Stimulated activated CD4-positive, alpha-beta T cell treated with anti-CD3 and anti-CD28 coated beads, Interleukin-2, amount 100 ng/mL, for 48 hours (primary cell): ENCODE measurements around the gene STK17A.
"Not testable (repeated sequence)": the region's sequence is repeated elsewhere in the genome, so short reads cannot be mapped to it uniquely, and the experiment has no call there.

Experiments used
- DNase-seq, 2 donors: peaks; one replicate each; pipeline ENCODE4 v3.0.0-alpha.2; 2020

STK17A gene

DNA sequence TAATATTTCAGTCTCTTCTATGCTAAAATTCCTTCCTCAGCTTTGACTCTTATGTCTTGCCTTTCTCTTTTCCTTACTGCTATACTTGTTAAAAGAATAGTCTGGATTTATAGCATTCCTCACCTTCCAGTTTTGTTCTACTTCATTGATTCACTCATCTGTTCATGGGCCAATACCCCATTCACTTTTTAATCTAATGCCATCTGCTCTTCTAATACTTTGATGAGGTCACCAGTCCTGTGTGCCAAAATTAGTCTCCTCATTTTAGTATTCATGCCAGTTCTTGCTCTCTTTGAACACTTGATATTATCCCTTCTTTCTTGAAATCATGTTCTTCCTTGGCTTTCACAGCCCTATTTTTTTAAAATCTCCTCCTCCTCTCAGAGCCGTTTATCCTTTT is 19.3 kb downstream of the STK17A start:
- DNase-seq = no peak

GRCh38 chr7:43604251-43604650 is 21.3 kb downstream of the STK17A start:
- DNase-seq = no peak

DNA sequence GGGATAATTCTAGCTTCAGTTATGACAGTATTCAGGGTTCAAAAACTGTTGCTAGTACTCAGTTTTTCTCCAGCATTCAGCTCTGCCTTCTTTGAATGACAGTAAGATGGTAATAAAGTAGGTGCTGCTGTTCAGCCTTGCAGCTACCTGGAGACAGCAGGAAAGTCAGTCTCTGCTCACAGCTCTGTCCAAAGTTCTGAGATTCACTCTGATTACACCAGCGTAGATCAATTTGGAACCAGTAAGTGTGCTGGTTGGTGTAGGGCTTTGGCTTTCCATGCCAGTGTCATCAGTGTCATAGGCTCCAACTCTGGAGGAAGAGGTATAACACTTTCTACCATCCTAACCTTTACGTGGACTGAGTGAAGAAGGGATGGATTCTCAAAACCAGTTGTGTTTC is 26.2 kb downstream of the STK17A start:
- DNase-seq = no peak

- no peak for DNase-seq
Measured at GRCh38 chr7:43612128-43612527, 29.2 kb downstream of the STK17A start.

DNA sequence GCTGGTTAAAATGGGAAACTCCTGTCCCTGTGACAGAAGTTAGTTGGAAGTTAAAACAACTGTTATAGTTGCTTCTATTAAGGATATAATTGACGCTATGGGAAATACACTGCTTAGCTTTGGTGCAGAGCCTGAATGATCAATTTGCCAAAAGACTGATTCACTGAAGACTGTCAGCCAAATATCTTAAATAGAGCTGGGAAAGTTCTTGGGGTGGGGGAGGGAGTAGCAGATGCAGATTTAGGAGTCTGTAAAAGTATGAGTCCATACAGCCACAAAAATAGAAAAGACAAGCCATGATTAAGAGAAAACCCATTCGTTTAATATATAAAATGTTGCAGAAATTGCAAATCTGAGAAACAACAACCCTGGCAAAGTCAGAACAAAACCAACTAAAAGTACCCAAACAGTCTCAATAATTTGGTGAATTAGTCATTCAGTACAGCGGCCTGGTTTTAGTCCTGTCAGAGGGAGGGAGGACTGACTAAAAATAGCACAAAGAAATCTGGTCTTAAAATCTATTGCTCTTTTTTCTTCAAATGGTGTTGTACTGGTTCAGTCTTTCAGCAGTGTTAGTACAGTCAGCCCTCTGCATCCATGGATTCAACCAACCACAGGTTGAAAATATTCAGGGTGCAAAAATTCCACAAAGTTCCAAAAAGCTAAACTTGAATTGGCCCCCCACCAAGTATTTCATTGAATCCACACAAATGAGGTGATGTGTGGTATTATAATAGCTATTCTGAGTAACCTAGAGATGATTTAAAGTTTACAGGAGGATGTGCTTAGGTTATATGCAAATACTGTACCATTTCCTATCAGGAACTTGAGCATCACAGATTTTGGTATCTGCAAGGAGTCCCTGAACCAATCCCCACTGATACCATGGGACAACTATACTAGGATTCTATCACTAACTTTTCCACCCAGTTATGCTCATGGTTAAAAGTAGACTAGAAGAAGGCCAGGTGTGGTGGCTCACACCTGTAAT is 30.0 kb downstream of the STK17A start:
- no peak for DNase-seq

- no peak for DNase-seq
Measured at GRCh38 chr7:43615558-43616145, 32.7 kb downstream of the STK17A start.

DNA sequence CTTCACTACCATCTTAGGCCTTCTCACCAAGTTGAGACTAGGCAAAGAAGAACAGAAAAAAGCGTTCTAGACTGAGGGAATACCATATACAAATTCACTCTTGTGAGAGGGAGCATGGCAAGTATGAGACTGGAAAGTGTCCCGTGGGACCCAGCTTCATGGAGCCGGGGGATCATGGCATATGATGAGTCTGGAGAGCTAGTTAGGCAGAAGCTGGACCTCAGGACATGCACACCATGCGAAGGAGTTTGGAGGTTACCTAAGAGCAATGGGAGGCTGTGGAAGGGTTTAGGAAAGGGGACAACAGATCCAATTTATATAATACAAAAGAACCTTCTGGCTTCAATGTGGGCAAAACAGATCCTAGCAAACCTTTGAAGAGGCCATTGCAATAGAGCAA is 34.1 kb downstream of the STK17A start:
- no peak for DNase-seq

- DNase-seq = no peak
Measured at GRCh38 chr7:43618073-43618472, 35.2 kb downstream of the STK17A start.

GRCh38 chr7:43619213-43620012 is 36.5 kb downstream of the STK17A start:
- DNase-seq = no peak

GRCh38 chr7:43621729-43622448 is 39.0 kb downstream of the STK17A start:
- DNase-seq = no peak

DNA sequence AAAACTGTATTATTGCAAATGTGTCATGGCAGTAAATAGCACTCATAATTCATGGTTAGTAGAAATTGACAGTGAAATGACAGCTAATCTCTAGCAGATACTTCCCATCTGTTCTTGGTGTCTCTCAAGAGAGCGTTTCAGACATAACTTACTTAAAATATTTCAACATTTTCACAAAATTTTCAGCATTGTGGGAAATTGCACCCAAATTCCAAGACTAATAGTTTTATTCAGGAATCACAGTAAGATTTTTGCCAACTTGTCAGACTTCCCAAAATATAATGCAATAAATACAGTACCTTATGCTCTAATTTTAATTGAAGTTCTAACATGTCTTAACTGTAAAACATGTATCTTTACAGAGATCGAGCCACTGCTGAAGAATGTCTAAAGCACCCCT is 41.2 kb downstream of the STK17A start:
- no peak for DNase-seq

DNA sequence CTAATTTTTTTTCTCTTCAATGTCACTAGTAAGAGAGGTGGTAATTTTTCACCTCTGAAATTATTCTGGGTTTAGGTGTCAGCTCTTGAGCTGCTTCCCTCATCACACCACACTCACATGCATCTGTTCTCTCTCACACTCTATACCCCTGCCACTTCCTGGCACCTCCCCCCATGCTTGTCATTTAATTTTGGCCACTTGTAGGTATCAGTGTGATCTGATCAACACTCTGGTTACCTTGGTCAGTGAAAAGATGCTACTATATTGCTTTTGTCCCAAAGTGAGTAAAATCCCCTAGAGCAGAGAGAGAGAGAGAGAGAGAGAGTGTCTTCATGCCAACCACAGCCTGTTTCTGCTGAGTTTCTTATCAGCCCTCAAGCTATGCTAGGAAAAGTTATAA is 42.5 kb downstream of the STK17A start:
- DNase-seq = no peak

GRCh38 chr7:43625980-43626379 is 43.1 kb downstream of the STK17A start:
- DNase-seq = no peak

DNA sequence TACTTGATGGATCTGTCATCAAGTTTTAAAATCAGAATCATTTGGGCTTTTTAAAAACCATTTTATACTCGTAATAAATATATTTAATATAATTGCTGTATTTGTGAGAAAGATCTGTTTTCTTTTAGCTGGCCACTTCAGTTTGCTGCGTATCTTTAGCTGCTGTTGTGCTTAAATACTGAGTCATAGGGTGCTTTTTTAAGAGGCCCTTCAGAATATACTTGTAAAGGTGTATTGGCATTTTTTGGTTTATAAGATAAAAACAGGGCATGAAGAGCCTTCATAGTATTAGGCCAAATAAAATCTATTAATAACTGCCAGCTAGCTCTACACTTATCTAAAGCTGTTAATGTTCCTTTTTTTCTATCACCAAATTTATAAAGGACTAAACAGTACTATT is 43.8 kb downstream of the STK17A start:
- no peak for DNase-seq

- DNase-seq = not testable (repeated sequence)
Measured at GRCh38 chr7:43627798-43628197, 44.9 kb downstream of the STK17A start.

- DNase-seq = no peak
Measured at GRCh38 chr7:43628431-43628830, 45.5 kb downstream of the STK17A start.

GRCh38 chr7:43629857-43630256 is 46.9 kb downstream of the STK17A start:
- no peak for DNase-seq

DNA sequence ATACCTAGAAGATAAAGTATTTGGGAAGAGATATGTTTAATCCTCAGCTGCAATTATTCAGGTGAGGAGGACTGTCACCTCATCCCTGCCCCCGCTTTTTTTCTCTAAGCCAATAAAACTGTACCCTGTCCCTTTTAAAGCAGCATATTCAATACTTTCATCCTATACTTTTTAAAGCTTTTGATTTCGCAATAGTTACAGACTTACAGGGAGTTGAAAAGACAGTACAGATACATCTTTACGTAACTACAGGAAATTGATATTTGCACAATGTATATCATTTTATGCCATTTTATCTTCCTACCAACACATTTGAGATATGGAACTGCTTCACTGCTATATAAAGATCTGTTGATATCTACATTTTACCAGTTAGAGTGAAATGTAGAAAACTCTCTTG is 47.6 kb downstream of the STK17A start:
- DNase-seq = no peak

GRCh38 chr7:43631559-43631958 is 48.7 kb downstream of the STK17A start:
- DNase-seq = no peak

DNA sequence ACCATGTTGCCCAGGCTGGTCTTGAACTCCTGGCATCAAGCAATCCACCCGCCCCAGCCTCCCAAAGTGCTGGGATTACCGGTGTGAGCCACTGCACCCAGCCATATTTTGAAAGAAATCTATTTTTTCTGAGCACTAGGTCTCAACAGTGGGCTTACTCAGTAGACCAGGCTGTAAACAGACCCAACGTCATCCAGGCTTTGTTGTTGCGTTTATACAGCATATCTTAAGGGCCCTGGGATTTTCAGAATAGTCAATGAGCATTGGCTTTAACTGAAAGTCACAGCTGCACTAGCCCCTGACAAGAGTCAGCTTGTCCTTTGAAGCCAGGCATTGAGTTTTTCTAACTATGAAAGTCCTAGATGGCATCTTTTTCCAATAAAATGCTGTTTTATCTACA is 49.8 kb downstream of the STK17A start:
- DNase-seq = no peak

DNA sequence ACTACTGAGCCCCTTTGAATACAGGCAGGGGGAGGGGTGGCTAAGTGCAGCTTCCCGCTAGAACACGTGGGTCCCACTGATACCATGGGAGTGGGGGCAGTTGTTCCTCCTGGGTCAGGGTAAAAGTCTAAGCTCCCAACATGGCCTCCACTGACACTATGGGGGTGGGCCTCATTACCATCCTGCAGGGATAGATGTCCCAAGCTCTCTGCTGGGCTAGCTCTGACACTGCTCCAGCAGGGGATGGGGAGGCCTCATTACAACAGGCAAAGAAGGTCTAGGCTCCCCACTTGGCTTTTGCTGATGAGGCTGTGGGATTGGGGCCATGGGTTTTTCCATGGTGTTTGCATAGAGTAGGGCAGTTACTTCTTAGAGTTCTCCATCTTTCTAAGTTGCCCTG is 51.5 kb downstream of the STK17A start:
- no peak for DNase-seq

GRCh38 chr7:43636093-43636492 is 53.2 kb downstream of the STK17A start:
- DNase-seq = no peak
